ENCODE measurements around the gene ILKAP.

The ILKAP gene

DNA sequence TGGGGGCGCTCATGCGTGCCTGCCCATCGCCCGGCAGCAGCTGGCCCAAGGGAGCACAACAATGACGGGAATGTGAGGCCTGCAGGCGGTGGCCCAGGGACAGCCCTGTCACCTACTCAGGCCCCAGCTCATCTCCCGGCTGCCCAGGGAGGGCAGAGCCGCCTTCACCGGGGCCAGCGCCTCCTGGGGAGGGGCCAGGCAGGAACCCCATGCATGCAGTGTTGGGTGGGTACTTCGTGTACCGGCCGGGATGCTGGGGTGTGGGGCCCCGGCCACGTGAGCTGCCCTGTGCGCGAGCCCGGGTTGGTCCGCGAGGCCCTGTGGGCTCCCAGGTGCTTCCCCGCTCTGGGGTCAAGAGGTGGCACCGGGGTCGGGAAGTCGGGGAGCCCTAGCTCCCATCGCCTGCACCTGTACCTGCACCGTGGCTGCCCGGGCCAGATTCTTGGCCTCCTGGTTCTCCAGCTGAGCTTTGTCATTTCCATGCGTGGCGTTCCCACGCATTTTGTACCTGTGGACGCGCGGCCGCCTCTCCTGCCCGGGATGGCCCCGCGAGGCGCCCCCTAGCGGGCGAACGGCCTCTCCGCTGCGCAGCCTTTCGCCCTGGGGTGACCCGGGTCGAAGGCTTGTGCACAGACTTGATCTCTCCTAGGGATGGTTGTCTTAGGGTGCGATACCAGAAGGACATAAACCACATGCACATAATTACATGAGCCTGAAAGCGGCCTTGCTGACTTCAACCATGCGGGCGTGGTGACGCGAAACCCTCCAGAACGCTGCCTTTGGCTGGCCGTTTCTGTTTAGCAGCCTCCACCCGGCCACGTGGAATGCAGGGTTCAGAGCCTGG is 64.1 kb downstream of the ILKAP start:
- Histone ChIP-seq H3K27me3 (replicated peaks in 2 of 5; ENCODE audit: control insufficient read depth in 4 of 5, insufficient read depth in 5 of 5, low read length in 4 of 5) (no peaks in the 10 kb centered on the region), H3K36me3 (ENCODE audit: control insufficient read depth in 4 of 4, insufficient read depth in 4 of 4, low read length in 3 of 4) (no peaks in the 10 kb centered on the region), H3K4me3 (ENCODE audit: control insufficient read depth in 1 of 7, extremely low read depth in 1 of 7, insufficient read depth in 4 of 7, low read depth in 2 of 7, low read length in 6 of 7) (no peak overlapping the region), H3K27ac (ENCODE audit: insufficient read depth in 1 of 2, low read depth in 1 of 2, low read length in 2 of 2, poor library complexity in 1 of 2, severe bottlenecking in 2 of 2) (no peak overlapping the region), H3K4me1 (ENCODE audit: control extremely low read depth in 1 of 4, control insufficient read depth in 4 of 4, insufficient read depth in 4 of 4, low read length in 3 of 4) (peaks cover 0 to 25% (median 17%) of the 10 kb centered on the region in 4 experiments), H3K9me3 (ENCODE audit: control extremely low read depth in 1 of 5, control insufficient read depth in 4 of 5, insufficient read depth in 2 of 5, low read depth in 1 of 5, low read length in 4 of 5) (no peaks in the 10 kb centered on the region)
- no peak for DNase-seq
- CTCF ChIA-PET: interaction anchor here (1.3 to 2.1 kb wide), 2 partner anchors 11 to 15 kb away, joined by 3 to 7 read pairs; no protein-coding TSS in a partner anchor
- POLR2A ChIA-PET: no interaction called here
- WGBS (ENCODE audit: insufficient coverage): 60% methylated on average over 52 of the region's 56 CpGs

DNA sequence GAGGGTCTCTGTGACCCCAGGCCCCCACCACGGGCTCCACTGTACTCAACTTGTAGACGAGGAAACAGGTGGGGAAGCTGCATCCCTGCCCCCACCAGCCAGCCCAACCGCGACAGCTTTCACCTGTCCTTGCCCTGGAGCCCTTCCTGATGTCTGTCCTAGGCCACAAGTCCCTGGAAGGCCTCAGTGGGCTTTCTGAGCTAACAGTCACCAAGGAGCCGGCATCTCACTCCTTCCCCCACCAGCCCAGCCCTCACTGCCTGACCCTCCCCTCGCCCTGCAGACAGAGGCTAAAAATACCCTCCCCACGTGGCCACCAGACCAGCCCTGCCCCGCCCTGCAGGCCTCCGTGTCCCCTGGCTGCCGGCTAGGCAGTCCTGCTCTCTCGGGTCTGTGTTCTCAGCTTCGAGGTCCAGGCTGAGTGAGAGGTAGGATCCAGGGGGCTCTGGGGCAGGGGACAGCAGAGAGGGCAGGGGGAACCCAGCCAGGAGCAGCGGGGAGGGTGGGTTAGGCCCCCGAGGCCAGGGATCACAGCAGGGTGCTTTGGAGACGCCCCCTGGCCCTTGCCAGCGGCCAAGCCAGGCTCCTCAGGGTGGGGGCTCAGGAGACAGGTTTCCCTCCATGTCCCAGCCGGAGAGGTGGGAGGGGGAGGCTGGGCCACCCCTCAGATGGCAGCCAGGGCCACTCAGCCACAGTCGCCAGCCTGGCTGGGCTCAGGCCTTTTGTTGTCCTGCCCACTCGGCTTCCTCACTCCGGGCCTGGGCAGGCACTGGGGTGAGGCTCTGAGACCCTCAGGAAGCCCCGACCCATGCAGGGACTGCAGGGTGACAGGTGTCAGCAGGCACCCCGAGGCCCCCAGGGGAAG is 64.9 kb downstream of the ILKAP start, which contains the start of gene KLHL30:
Gene KLHL30, plus strand, starts transcription at position 338 of the 865 bp plus-strand sequence. CDS start 2,087 bp downstream, outside the sequence.
- no peak within 1 kb of the TSS for H3K27ac ChIP-seq (ENCODE audit: insufficient read depth in 1 of 2, low read depth in 1 of 2, low read length in 2 of 2, poor library complexity in 1 of 2, severe bottlenecking in 2 of 2)
- no peaks in the 10 kb centered on the region for H3K9me3 ChIP-seq (ENCODE audit: control extremely low read depth in 1 of 5, control insufficient read depth in 4 of 5, insufficient read depth in 2 of 5, low read depth in 1 of 5, low read length in 4 of 5)
- 85% methylated on average over 14 of the region's 22 CpGs for WGBS (ENCODE audit: insufficient coverage)
- H3K4me1 ChIP-seq (ENCODE audit: control extremely low read depth in 1 of 4, control insufficient read depth in 4 of 4, insufficient read depth in 4 of 4, low read length in 3 of 4): peaks cover 0 to 21% (median 17%) of the 10 kb centered on the region in 4 experiments
- no peak within 1 kb of the TSS for H3K4me3 ChIP-seq (ENCODE audit: control insufficient read depth in 1 of 7, extremely low read depth in 1 of 7, insufficient read depth in 4 of 7, low read depth in 2 of 7, low read length in 6 of 7)
- CTCF ChIA-PET: interaction anchor here (0.9 to 2.1 kb wide), 5 partner anchors 10 to 54 kb away, joined by 3 to 7 read pairs (median 3); no protein-coding TSS in a partner anchor
- DNase-seq: no peak
- POLR2A ChIA-PET: no interaction called here
- no peaks in the 10 kb centered on the region for H3K27me3 ChIP-seq (replicated peaks in 2 of 5; ENCODE audit: control insufficient read depth in 4 of 5, insufficient read depth in 5 of 5, low read length in 4 of 5)
- no peaks in the 10 kb centered on the region for H3K36me3 ChIP-seq (ENCODE audit: control insufficient read depth in 4 of 4, insufficient read depth in 4 of 4, low read length in 3 of 4)

DNA sequence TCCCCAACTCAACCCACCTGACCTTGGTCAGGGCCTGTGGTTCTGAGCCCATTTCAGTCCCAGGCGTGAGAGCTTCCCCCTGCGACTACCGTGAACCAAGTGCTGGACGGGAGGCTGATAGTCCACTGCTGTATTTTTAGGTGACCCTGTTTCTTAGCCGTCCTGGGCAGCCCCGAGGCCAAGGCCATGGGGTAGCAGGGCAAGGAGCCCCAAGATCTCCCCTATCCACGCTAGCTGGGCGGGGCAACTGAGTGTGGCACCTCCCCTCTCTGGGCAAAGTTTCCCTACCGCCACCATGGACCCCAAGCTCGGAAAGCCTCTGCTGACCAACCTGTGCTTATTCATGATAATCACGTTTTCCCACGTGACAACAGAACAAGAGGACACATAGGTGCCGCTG is 65.6 kb downstream of the ILKAP start:
- ChIA-PET CTCF (interaction anchor here (0.9 to 1.8 kb wide), 5 partner anchors 9 to 54 kb away, joined by 3 to 4 read pairs (median 3); no protein-coding TSS in a partner anchor), POLR2A (no interaction called here)
- Histone ChIP-seq H3K4me3 (ENCODE audit: control insufficient read depth in 1 of 7, extremely low read depth in 1 of 7, insufficient read depth in 4 of 7, low read depth in 2 of 7, low read length in 6 of 7) (no peak overlapping the region), H3K36me3 (ENCODE audit: control insufficient read depth in 4 of 4, insufficient read depth in 4 of 4, low read length in 3 of 4) (no peaks in the 10 kb centered on the region), H3K4me1 (ENCODE audit: control extremely low read depth in 1 of 4, control insufficient read depth in 4 of 4, insufficient read depth in 4 of 4, low read length in 3 of 4) (peaks cover 0 to 20% (median 16%) of the 10 kb centered on the region in 4 experiments), H3K27me3 (replicated peaks in 2 of 5; ENCODE audit: control insufficient read depth in 4 of 5, insufficient read depth in 5 of 5, low read length in 4 of 5) (no peaks in the 10 kb centered on the region), H3K27ac (ENCODE audit: insufficient read depth in 1 of 2, low read depth in 1 of 2, low read length in 2 of 2, poor library complexity in 1 of 2, severe bottlenecking in 2 of 2) (no peak overlapping the region), H3K9me3 (ENCODE audit: control extremely low read depth in 1 of 5, control insufficient read depth in 4 of 5, insufficient read depth in 2 of 5, low read depth in 1 of 5, low read length in 4 of 5) (no peaks in the 10 kb centered on the region)
- 96% methylated on average over 13 of the region's 13 CpGs for WGBS (ENCODE audit: insufficient coverage)
- DNase-seq: no peak

DNA sequence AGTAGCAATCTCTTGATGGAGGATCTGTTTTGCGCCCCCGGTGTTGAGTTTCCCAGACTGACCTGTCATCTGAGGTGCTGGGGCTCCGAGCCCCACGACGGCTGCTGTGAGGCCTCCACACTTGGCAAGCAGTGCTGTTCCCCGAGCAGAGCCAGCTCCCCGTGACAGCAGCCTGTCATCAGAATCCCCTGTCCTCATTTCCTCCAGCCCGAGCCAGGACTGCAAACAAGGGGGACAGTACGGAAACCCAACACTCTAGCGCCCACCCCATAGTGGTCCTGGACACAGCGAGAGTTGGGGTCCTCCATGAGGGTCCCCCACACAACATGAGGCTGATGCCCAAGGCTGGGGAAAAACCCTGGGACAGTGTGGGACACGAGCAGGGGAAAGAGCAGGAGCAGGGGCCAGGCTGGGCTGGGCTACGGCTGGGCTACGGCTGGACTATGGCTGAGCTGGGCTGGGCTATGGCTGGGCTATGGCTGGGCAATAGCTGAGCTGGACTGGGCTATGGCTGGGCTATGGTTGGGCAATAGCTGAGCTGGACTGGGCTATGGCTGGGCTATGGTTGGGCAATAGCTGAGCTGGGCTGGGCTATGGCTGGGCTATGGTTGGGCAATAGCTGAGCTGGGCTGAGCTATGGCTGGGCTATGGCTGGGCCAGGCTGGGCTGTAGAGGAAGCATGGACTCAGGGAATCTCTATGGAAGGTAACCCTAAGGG is 66.5 kb downstream of the ILKAP start:
- POLR2A ChIA-PET: no interaction called here

DNA sequence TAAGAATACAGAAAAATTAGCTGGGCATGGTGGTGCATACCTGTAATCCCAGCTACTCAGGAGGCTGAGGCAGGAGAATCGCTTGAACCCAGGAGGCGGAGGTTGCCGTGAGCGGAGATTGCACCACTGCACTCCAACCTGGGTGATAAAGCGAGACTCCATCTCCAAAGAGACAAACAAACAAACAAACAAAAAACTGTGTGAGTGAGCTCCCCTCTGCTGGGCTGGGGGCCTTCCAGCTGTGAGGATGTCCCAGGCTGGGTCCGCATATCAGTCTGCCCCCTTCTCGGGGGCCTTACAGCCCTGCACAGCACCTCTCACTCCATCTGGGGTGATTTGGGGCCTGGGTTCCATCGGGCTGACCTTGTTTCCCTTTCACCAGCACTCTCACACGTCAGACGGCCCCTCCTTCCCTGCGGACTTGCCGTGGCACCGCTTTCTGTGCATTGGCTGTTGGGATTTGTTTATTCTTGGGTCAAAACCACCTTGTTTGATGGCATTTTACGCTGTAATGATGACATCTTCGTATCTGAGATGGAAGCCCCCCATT is 67.8 kb downstream of the ILKAP start:
- Histone ChIP-seq H3K27ac (ENCODE audit: insufficient read depth in 1 of 2, low read depth in 1 of 2, low read length in 2 of 2, poor library complexity in 1 of 2, severe bottlenecking in 2 of 2) (no peak overlapping the region), H3K4me3 (ENCODE audit: control insufficient read depth in 1 of 7, extremely low read depth in 1 of 7, insufficient read depth in 4 of 7, low read depth in 2 of 7, low read length in 6 of 7) (no peak overlapping the region), H3K36me3 (ENCODE audit: control insufficient read depth in 4 of 4, insufficient read depth in 4 of 4, low read length in 3 of 4) (no peaks in the 10 kb centered on the region), H3K27me3 (replicated peaks in 2 of 5; ENCODE audit: control insufficient read depth in 4 of 5, insufficient read depth in 5 of 5, low read length in 4 of 5) (no peaks in the 10 kb centered on the region), H3K9me3 (ENCODE audit: control extremely low read depth in 1 of 5, control insufficient read depth in 4 of 5, insufficient read depth in 2 of 5, low read depth in 1 of 5, low read length in 4 of 5) (no peaks in the 10 kb centered on the region), H3K4me1 (ENCODE audit: control extremely low read depth in 1 of 4, control insufficient read depth in 4 of 4, insufficient read depth in 4 of 4, low read length in 3 of 4) (peaks cover 0 to 6% (median 2%) of the 10 kb centered on the region in 4 experiments)
- CTCF ChIA-PET: interaction anchor here (1.1 to 1.5 kb wide), 2 partner anchors 48 to 166 kb away, joined by 3 read pairs; no protein-coding TSS in a partner anchor
- POLR2A ChIA-PET: no interaction called here
- no peak for DNase-seq
- WGBS (ENCODE audit: insufficient coverage): 91% methylated on average over 10 of the region's 15 CpGs

More for the DNA sequence above, 66.5 kb downstream of the ILKAP start:
- no peaks in the 10 kb centered on the region for H3K27me3 ChIP-seq (replicated peaks in 2 of 5; ENCODE audit: control insufficient read depth in 4 of 5, insufficient read depth in 5 of 5, low read length in 4 of 5)
- 95% methylated on average over 13 of the region's 14 CpGs for WGBS (ENCODE audit: insufficient coverage)
- no peaks in the 10 kb centered on the region for H3K36me3 ChIP-seq (ENCODE audit: control insufficient read depth in 4 of 4, insufficient read depth in 4 of 4, low read length in 3 of 4)
- H3K27ac ChIP-seq (ENCODE audit: insufficient read depth in 1 of 2, low read depth in 1 of 2, low read length in 2 of 2, poor library complexity in 1 of 2, severe bottlenecking in 2 of 2): no peak overlapping the region
- H3K9me3 ChIP-seq (ENCODE audit: control extremely low read depth in 1 of 5, control insufficient read depth in 4 of 5, insufficient read depth in 2 of 5, low read depth in 1 of 5, low read length in 4 of 5): no peaks in the 10 kb centered on the region
- CTCF ChIA-PET: interaction anchor here (0.9 to 1.8 kb wide), 4 partner anchors 8 to 21 kb away, joined by 3 to 4 read pairs (median 4); no protein-coding TSS in a partner anchor
- H3K4me1 ChIP-seq (ENCODE audit: control extremely low read depth in 1 of 4, control insufficient read depth in 4 of 4, insufficient read depth in 4 of 4, low read length in 3 of 4): peaks cover 0 to 19% (median 14%) of the 10 kb centered on the region in 4 experiments
- H3K4me3 ChIP-seq (ENCODE audit: control insufficient read depth in 1 of 7, extremely low read depth in 1 of 7, insufficient read depth in 4 of 7, low read depth in 2 of 7, low read length in 6 of 7): no peak overlapping the region
- DNase-seq: no peak

DNA sequence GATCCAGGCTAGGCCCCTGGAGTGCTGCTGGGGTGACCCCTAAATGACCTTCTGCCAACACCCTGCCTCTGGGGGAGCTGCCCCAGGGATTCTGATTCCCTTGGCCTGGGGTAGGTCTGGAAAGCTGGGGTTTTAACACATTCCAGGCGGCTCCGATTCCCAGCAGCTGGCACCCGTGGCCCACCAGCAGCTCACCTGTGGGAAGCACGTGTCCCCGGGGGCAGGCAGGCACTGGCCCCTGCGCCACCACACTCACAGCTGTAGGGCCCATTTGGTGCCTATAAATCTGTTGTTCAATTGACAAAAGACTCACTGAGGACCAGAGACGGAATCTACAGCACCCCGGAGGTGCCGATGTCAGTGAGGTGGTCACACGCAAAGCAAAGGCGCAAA is 69.1 kb downstream of the ILKAP start:
- Histone ChIP-seq H3K27me3 (replicated peaks in 2 of 5; ENCODE audit: control insufficient read depth in 4 of 5, insufficient read depth in 5 of 5, low read length in 4 of 5) (no peaks in the 10 kb centered on the region), H3K36me3 (ENCODE audit: control insufficient read depth in 4 of 4, insufficient read depth in 4 of 4, low read length in 3 of 4) (no peaks in the 10 kb centered on the region), H3K27ac (ENCODE audit: insufficient read depth in 1 of 2, low read depth in 1 of 2, low read length in 2 of 2, poor library complexity in 1 of 2, severe bottlenecking in 2 of 2) (no peak overlapping the region), H3K9me3 (ENCODE audit: control extremely low read depth in 1 of 5, control insufficient read depth in 4 of 5, insufficient read depth in 2 of 5, low read depth in 1 of 5, low read length in 4 of 5) (no peaks in the 10 kb centered on the region), H3K4me1 (ENCODE audit: control extremely low read depth in 1 of 4, control insufficient read depth in 4 of 4, insufficient read depth in 4 of 4, low read length in 3 of 4) (peaks cover 0 to 2% (median under 1%) of the 10 kb centered on the region in 4 experiments), H3K4me3 (ENCODE audit: control insufficient read depth in 1 of 7, extremely low read depth in 1 of 7, insufficient read depth in 4 of 7, low read depth in 2 of 7, low read length in 6 of 7) (no peak overlapping the region)
- WGBS (ENCODE audit: insufficient coverage): 98% methylated on average over 11 of the region's 11 CpGs
- ChIA-PET POLR2A (no interaction called here), CTCF (interaction anchor here (1.1 to 1.5 kb wide), 2 partner anchors 47 to 165 kb away, joined by 3 read pairs; no protein-coding TSS in a partner anchor)
- no peak for DNase-seq
